Left lung (tissue), 10 donors: ENCODE measurements around the gene SEL1L. TPM values are rescaled to one million over a fixed set of nuclear protein-coding genes. Genes with fewer than 3 reads are reported as not detected.
A peak's percentile ranks its signal among the peaks of the same experiment; 100 is the strongest.
"Not testable (repeated sequence)": the region's sequence is repeated elsewhere in the genome, so short reads cannot be mapped to it uniquely, and the experiment has no call there.

Experiments
- ATAC-seq: fragments of 200-7000 bp; cut with Tn5 transposase; one replicate; pipeline ENCODE4 v1.9.1; 2020; ENCODE audit warnings: moderate library complexity
- DNase-seq, 4 donors: peaks; one replicate each; pipeline ENCODE4 v3.0.0-alpha.2; 2013 to 2020
- H3K27ac ChIP-seq, 2 donors: fragments of 200-600 bp; sonication (generic) in 1 of 2; one replicate each; pipeline versions ENCODE4 v1.5.0 to v1.8.0; 2020 to 2021
- H3K27me3 ChIP-seq, 2 donors: fragments of 200-600 bp; sonication (generic) in 1 of 2; one replicate each; pipeline versions ENCODE4 v1.5.0 to v1.8.0; 2020 to 2021
- H3K36me3 ChIP-seq, 2 donors: fragments of 200-600 bp; sonication (generic) in 1 of 2; one replicate each; pipeline versions ENCODE4 v1.5.0 to v1.8.0; 2020 to 2021
- H3K4me1 ChIP-seq, 2 donors: fragments of 200-600 bp; one replicate each; pipeline ENCODE4 v1.8.0; 2021
- H3K4me3 ChIP-seq, 2 donors: fragments of 200-600 bp; sonication (generic) in 1 of 2; one replicate each; pipeline versions ENCODE4 v1.5.0 to v1.8.0; 2020 to 2021; ENCODE audit warnings: mild to moderate bottlenecking in 1 of 2
- H3K9me3 ChIP-seq, 2 donors: fragments of 200-600 bp; sonication (generic) in 1 of 2; one replicate each; pipeline versions ENCODE4 v1.5.0 to v1.8.0; 2020 to 2021
- CTCF ChIP-seq, 2 donors: fragments of 200-600 bp; sonication (generic) in 1 of 2; IDR thresholded peaks; one replicate each; pipeline versions ENCODE4 v1.5.0 to v1.8.0; 2021; ENCODE audit warnings: antibody characterized with exemption in 2 of 2
- intact Hi-C, 2 donors: fragments of 100-400 bp; cut with DNase I; formaldehyde crosslinking; loops; one replicate each; pipeline versions ENCODE4 v1.11.2 to v1.14.2; 2022
- polyA plus RNA-seq, 6 donors: library from polyadenylated mRNA; unstranded; fragments of 120-200 nt; gene quantifications; one replicate each; pipeline ENCODE4 v1.2.1, GENCODE V29; 2013; ENCODE audit not compliant: insufficient read length in 6 of 6
- total RNA-seq, 2 donors: library from RNA; stranded (reverse); fragmentation: NEBNext Ultra II Directional; extraction: Animal tissue kit (Norgen Biotek cat#: 25700); gene quantifications; one replicate each; pipeline ENCODE4 v1.2.1, GENCODE V29; 2021
- donor health status: DM: no; HTN: yes; CAD: no.
- donor health status: DM: no; HTN: no; CAD: no.

Gene SEL1L
- total and polyA plus RNA-seq, 8 donors = 57.7 to 112 (median 63.4) TPM

GRCh38 chr14:81471062-81471461, 62.6 kb downstream of the SEL1L start:
- H3K4me3 ChIP-seq = no peak overlapping the region
- TF ChIP-seq CTCF (IDR thresholded peaks at IDR 0.05) = no peak
- no peaks in the 10 kb centered on the region for H3K9me3 ChIP-seq
- H3K27ac ChIP-seq = no peak overlapping the region
- intact Hi-C loops = no loop called here
- ATAC-seq = no peak
- peaks cover 0 to 30% of the 10 kb centered on the region in 2 donors for H3K36me3 ChIP-seq
- DNase-seq = no peak
- H3K4me1 ChIP-seq = no peaks in the 10 kb centered on the region
- no peaks in the 10 kb centered on the region for H3K27me3 ChIP-seq

DNA sequence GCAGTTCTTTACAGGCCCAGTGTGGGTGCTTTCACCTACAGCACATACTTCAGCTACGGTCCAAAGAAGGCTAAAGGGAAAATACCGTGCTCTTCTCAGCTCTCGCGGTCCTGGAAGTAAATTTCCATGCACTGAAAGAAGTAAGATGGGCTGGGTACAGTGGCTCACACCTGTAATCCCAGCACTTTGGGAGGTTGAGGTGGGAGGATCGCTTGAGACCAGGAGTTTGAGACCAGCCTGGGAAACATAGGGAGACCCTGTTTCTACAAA, 63.2 kb downstream of the SEL1L start:
- ATAC-seq, H3K9me3 ChIP-seq, intact Hi-C loops, DNase-seq, H3K4me1 ChIP-seq, H3K27ac ChIP-seq, H3K4me3 ChIP-seq, H3K27me3 ChIP-seq: not testable (repeated sequence)
- peaks cover 0 to 24% of the 10 kb centered on the region in 2 donors for H3K36me3 ChIP-seq

GRCh38 chr14:81466854-81467253, 66.8 kb downstream of the SEL1L start:
- Histone ChIP-seq H3K9me3 (no peaks in the 10 kb centered on the region), H3K27ac (no peak overlapping the region), H3K27me3 (no peaks in the 10 kb centered on the region), H3K36me3 (peaks cover 0 to 1% of the 10 kb centered on the region in 2 donors), H3K4me1 (peaks cover 0 to 11% of the 10 kb centered on the region in 2 donors), H3K4me3 (no peak overlapping the region)
- TF ChIP-seq CTCF (IDR thresholded peaks at IDR 0.05) = no peak
- intact Hi-C loops = no loop called here
- ATAC-seq (no peak), DNase-seq (no peak)

GRCh38 chr14:81465507-81466228, 68.0 kb downstream of the SEL1L start:
- DNase-seq (peak in 2 of 4 donors; percentile 19 to 59), ATAC-seq (peak; percentile 87)
- intact Hi-C loops = no loop called here
- no peak for TF ChIP-seq CTCF (IDR thresholded peaks at IDR 0.05)
- H3K4me3 ChIP-seq = no peak overlapping the region
- H3K36me3 ChIP-seq = no peaks in the 10 kb centered on the region
- H3K9me3 ChIP-seq = no peaks in the 10 kb centered on the region
- H3K4me1 ChIP-seq = peaks cover 0 to 11% of the 10 kb centered on the region in 2 donors
- no peaks in the 10 kb centered on the region for H3K27me3 ChIP-seq
- peak overlapping the region; percentile 44 to 71 for H3K27ac ChIP-seq

GRCh38 chr14:81465003-81465392, 68.7 kb downstream of the SEL1L start:
- Histone ChIP-seq H3K4me3 (peak overlapping the region; percentile 31 to 40), H3K27ac (peak overlapping the region; percentile 29 to 71), H3K4me1 (peaks cover 0 to 11% of the 10 kb centered on the region in 2 donors)
- H3K36me3 ChIP-seq, H3K9me3 ChIP-seq, H3K27me3 ChIP-seq, DNase-seq, intact Hi-C loops: not testable (repeated sequence)
- peak; percentile 5 for ATAC-seq

DNA sequence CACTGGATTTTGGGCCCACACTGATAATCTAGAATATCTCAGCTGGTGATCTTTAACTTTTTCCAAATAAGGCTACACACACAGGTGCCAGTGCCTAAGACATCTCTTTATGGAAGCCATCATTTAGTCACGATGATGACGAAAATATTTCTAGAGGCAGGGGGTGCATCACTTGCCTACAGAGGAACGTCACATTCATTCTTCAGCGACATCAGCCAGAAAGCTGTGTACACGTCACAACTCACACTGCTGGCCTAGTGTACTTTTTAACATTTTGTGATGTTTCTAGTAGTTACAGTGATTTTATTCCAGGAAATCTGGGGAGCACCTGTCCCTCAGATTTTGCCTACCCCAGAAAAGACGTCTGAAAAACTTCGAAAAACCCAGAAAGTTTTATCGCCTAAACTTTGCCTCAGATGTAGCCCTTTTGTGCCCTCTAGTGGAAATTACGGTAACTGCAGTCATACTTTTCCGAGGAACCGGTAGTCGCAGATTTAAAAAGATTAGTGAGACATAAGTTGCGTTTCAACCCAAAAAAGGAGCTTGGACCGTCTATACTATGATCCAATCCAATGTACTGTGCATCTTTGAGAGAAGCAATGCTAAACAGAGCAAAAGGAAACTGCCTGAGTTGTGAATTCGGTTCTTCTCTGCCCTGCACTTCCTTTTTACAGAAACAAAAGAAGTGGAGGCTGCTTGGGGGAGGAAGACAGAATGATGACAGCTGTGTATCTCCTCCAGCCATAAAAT, 69.2 kb downstream of the SEL1L start:
- no peaks in the 10 kb centered on the region for H3K9me3 ChIP-seq
- peak; percentile 84 to 85 for TF ChIP-seq CTCF (IDR thresholded peaks at IDR 0.05)
- peaks cover 0 to 11% of the 10 kb centered on the region in 2 donors for H3K4me1 ChIP-seq
- no peaks in the 10 kb centered on the region for H3K36me3 ChIP-seq
- peak overlapping the region; percentile 29 to 71 for H3K27ac ChIP-seq
- DNase-seq = peak in 2 of 4 donors; percentile 72 to 73
- ATAC-seq = peak; percentile 78
- H3K27me3 ChIP-seq = no peaks in the 10 kb centered on the region
- intact Hi-C loops = no loop called here
- H3K4me3 ChIP-seq = peak overlapping the region; percentile 31 to 40

DNA sequence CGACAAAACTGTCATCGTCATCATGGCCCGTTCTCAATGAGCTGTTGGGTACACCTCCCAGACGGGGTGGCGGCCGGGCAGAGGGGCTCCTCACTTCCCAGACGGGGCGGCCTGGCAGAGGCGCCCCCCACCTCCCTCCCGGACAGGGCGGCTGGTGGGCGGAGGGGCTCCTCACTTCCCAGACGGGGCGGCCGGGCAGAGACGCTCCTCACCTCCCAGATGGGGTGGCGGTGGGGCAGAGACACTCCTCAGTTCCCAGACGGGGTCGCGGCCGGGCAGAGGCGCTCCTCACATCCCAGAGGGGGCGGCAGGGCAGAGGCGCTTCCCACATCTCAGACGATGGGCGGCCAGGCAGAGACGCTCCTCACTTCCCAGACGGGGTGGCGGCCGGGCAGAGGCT, 71.3 kb downstream of the SEL1L start:
- H3K27me3 ChIP-seq, intact Hi-C loops, DNase-seq, H3K4me3 ChIP-seq, H3K9me3 ChIP-seq, ATAC-seq, H3K36me3 ChIP-seq, H3K27ac ChIP-seq: not testable (repeated sequence)
- H3K4me1 ChIP-seq = peaks cover 0 to 11% of the 10 kb centered on the region in 2 donors
